ENCODE data around the gene AGER.
"Not testable (repeated sequence)": the region's sequence is repeated elsewhere in the genome, so short reads cannot be mapped to it uniquely, and the experiment has no call there.

The AGER gene

DNA sequence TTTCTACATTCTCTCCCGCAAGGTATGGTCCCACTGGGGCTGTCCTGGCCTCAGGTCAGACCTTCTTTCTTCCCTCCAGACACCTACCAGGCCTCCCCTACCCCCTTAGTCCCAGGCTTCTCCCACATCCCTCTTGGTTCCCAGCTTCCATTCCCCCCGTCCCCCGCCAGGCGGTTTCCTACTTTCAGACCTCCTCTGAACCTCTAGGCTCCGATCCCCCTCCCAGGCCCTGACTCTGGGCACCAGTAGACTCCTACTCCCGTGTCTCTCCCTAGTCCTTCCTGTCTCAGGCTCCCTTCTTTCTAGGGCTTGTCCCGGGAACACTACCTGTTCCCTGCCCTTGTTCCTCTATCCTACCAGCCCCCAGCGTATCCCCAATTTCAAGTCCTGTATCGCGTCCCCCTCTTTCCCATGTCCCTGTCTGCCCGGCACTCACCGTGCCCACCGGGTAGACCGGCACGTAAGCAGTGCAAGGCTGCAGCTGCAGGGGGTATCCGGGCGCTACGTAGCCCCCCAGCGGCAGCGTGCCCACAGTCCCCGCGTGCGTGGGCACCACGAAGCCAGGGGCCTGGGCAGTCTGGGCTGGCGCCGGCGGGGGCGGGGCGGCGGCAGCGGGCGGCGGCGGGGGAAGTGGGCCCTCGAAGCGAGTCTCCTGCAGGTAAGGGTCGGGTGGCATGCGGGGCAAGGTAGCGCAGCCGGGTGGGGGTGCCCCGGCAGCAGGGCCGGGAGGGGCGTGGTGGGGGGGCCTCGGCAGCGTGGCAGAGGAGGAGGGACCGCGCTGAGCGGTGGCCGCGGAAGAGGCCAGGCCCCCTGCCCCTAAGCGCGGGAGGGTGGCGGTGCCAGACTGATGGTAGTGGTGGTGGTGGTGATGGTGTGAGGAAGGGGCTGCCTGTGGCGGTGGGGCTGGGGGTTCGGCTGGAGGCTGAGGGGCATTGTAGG is 33.9 kb downstream of the AGER start:
- TF ChIP-seq, protein P1, sequence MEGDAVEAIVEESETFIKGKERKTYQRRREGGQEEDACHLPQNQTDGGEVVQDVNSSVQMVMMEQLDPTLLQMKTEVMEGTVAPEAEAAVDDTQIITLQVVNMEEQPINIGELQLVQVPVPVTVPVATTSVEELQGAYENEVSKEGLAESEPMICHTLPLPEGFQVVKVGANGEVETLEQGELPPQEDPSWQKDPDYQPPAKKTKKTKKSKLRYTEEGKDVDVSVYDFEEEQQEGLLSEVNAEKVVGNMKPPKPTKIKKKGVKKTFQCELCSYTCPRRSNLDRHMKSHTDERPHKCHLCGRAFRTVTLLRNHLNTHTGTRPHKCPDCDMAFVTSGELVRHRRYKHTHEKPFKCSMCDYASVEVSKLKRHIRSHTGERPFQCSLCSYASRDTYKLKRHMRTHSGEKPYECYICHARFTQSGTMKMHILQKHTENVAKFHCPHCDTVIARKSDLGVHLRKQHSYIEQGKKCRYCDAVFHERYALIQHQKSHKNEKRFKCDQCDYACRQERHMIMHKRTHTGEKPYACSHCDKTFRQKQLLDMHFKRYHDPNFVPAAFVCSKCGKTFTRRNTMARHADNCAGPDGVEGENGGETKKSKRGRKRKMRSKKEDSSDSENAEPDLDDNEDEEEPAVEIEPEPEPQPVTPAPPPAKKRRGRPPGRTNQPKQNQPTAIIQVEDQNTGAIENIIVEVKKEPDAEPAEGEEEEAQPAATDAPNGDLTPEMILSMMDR (IDR thresholded peaks at IDR 0.05; ENCODE audit: control insufficient read depth, extremely low read depth, insufficient read depth) = no peak
- no peak overlapping the region for H3K4me3 ChIP-seq (ENCODE audit: low read depth, low read length)
- DNase-seq (ENCODE audit: low read depth) = no peak

DNA sequence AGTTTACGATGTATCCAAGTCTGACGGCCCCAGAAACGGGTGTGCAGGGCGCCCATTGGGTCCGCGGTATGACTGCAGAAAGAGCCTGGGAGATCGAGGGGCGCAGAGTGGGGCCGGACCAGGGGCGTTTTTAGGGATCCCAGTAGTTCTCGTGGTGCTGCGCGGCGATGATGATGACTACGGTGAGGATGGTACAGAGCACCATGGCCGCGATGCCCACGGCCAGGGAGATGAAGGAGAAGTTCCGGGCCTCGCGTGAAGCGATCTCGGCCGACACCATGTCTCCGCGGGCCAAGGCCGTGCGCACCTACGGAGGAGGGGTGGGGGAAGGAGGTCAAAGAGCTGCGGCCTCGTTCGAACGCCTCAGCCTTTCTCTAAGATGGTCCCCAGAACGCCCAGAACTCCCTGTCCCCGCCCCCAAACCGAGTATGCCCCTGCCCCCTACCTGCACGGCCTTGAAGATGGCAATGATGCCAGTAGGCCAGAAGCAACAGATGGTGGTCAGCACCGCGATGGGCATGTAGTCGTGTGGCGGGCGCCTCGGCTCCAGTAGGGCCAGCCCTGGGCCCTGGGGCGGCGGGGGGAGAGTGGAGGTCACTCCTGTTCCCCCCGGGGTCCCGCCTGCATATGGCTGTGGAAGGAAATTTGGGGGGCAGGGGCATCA is 34.8 kb downstream of the AGER start:
- DNase-seq (ENCODE audit: low read depth) = no peak
- TF ChIP-seq, protein P1 (IDR thresholded peaks at IDR 0.05; ENCODE audit: control insufficient read depth, extremely low read depth, insufficient read depth) = no peak
- H3K4me3 ChIP-seq (ENCODE audit: low read depth, low read length) = no peak overlapping the region

DNA sequence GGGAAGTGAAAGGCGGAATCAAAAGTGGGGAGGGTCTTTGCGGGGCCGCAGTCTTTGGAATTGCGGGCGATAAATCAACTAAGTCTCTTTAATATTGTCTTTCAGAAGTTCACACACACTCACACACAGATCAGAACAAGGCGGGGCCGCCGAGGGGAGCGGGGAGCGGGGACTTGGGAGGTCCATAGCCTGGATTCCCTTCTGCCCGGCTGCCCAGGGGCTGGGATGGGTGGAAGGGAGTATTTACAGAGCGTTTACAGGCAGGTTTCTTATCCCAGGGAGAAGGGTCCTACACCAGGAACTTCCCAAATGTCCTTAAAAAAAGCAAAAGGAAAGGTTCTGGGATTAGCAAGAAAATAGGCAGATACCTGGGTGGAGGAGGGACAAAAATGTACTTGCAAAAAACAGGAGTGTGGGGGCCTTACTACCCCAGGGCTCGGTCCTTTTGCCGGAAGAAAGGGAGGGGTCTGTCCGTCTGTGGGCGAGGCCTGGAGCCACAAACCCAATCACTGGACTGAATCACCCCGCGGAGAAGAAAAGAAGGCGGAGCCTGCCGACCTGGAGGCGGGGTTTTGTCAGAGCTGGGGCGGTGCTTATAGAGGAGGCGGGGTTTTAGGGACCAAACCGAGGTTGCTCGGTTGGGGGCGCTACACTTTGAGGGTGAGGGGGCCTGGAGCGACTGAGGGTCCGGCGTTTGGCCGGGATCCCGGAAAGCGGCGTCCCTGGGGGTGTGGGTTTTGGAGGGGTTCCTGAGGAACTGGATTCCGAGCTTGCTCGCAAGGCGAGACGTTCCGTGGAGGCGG is 35.6 kb downstream of the AGER start:
- TF ChIP-seq, protein P1 (IDR thresholded peaks at IDR 0.05; ENCODE audit: control insufficient read depth, extremely low read depth, insufficient read depth) = no peak
- no peak for DNase-seq (ENCODE audit: low read depth)

DNA sequence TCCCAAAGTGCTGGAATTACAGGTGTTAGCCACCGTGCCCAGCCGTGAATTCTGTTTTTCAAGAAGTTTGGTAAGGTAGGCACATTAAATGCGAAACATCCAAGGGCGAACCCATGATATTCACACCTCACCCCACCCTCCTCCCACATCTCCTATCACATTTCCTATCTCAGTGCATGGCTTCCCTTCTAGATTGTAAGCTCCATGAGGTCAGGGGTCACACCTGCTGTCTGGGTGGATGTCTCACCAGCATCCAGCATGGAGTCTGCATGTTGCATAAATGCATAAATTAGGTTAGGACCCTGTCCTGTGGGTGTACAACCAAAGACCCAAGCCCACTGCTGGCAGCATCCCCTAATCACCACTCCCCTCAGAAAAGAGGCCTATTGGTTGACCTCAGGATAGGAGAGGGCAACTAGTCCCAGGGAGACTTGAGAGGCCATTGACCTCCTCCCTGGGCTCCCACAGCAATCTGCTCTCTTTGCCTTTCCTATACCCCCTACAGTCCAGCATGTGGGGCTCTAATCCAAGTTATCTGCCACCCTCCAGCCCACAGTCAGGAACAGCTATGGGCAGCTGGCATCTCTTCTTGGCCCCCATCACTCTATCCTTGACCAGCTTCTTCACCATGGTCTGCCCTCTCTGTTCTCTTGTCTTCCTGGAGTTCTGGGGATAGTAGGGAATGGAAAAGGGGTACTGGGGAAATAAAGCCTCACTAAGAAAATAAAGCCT is 36.5 kb downstream of the AGER start:
- no peak for DNase-seq (ENCODE audit: low read depth)

More for the DNA sequence above, 35.6 kb downstream of the AGER start:
- no peak overlapping the region for H3K4me3 ChIP-seq (ENCODE audit: low read depth, low read length)

DNA sequence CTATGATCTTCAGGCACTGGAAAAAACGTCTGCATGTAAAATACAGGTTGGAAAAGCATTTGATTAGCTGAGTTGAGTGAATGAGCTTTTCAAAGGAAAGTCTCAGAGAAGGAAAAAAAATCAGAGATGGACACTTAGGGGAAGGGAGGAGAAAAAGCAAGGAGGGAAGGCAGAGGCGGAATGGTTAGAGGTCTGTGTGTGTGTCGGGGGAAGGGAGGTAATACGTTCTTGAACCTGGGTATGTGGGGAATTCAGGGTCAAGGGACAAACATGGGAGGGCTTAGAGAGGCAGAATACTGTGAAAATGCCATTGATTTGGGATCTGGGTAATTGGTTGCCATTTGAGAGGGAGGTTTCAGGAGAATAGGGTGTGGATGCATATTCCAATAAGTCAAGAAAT is 37.4 kb downstream of the AGER start:
- TF ChIP-seq, protein P1 (IDR thresholded peaks at IDR 0.05; ENCODE audit: control insufficient read depth, extremely low read depth, insufficient read depth) = no peak
- DNase-seq (ENCODE audit: low read depth) = no peak
- H3K4me3 ChIP-seq (ENCODE audit: low read depth, low read length) = no peak overlapping the region

More for the DNA sequence above, 36.5 kb downstream of the AGER start:
- H3K4me3 ChIP-seq (ENCODE audit: low read depth, low read length) = no peak overlapping the region
- TF ChIP-seq, protein P1 (IDR thresholded peaks at IDR 0.05; ENCODE audit: control insufficient read depth, extremely low read depth, insufficient read depth) = no peak

DNA sequence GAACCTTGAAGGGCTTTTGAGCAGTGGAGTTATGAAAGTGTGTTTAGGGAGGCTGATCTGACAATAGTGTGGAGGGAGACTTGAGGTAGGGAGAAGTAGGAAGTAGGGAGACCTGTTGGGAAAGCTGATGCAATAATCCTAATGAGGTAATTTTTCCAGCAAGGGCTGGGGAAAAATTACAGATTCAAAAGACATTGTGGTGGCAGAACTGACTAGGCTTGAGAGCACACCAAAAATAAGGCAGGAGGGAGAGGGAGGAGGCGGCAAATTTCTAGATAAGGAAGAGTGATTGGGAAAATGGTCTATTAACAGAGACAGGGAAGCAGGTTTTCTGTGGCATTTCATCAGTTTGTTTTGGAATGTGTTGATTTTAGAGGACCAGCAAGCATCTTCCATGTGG is 37.8 kb downstream of the AGER start:
- H3K4me3 ChIP-seq (ENCODE audit: low read depth, low read length) = no peak overlapping the region
- TF ChIP-seq, protein P1 (IDR thresholded peaks at IDR 0.05; ENCODE audit: control insufficient read depth, extremely low read depth, insufficient read depth) = no peak
- DNase-seq (ENCODE audit: low read depth) = no peak

DNA sequence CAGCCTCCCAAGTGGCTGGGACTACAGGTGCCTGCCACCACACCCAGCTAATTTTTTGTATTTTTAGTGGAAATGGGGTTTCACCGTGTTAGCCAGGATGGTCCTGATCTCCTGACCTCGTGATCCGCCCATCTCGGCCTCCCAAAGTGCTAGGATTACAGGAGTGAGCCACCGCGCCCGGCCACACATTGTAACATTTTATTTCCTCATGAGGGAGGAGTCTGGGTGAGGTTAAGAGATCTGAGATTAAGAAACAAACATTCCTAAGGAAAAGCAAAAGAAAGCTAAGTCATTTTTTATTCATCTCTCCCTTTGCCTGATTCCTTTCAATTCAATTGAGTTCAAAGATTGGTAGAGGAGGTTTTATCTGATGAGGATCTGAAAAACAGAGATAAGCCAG is 39.8 kb downstream of the AGER start:
- DNase-seq (ENCODE audit: low read depth); H3K4me3 ChIP-seq (ENCODE audit: low read depth, low read length): not testable (repeated sequence)

Measured in LNCaP clone FGC (cell line).